Vagina (tissue), 2 donors: Measurements from ENCODE around the gene TTI1.

Experiments used
- POLR2AphosphoS5 ChIP-seq, 2 donors: sonication (generic); formaldehyde crosslinking; IDR thresholded peaks; one replicate each; pipeline ENCODE4 v1.9.0; 2017; ENCODE audit warnings: antibody characterized with exemption in 2 of 2, mild to moderate bottlenecking in 2 of 2, low read depth in 1 of 2; ENCODE audit not compliant: insufficient read depth in 1 of 2
- TF ChIP-seq, protein P1 (sequence below), 3 experiments: fragments of 450-650 bp in 2 of 3; fragments of 200-600 bp in 1 of 3; sonication (generic) in 1 of 3; IDR thresholded peaks; one replicate each; pipeline ENCODE4 v1.5.1; 2017 to 2019; ENCODE audit warnings: antibody characterized with exemption in 3 of 3, mild to moderate bottlenecking in 2 of 3, moderate library complexity in 2 of 3

DNA sequence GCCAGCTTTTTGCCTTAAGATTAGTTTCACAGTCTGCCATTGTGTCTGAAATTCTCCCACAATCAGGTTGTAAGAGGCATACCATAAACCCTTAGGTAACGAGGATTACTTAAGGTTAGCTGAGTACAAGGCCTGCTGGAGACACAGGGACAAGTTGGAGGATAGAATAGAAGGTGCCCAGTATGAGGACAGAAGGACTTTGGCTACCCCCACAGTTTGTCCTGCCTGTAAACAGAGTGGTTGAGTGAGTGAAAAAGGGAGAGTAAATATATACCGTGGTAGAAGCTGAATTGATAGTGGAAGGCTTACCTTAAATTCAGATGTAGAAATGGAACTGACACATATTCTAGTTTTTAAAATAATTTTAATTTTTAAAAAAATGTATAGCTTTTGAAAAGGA is 19.6 kb upstream of the TTI1 start:
- TF ChIP-seq POLR2AphosphoS5 (IDR thresholded peaks at IDR 0.05; ENCODE audit: insufficient read depth in 1 of 2, low read depth in 1 of 2), result no peak
- TF ChIP-seq, protein P1, sequence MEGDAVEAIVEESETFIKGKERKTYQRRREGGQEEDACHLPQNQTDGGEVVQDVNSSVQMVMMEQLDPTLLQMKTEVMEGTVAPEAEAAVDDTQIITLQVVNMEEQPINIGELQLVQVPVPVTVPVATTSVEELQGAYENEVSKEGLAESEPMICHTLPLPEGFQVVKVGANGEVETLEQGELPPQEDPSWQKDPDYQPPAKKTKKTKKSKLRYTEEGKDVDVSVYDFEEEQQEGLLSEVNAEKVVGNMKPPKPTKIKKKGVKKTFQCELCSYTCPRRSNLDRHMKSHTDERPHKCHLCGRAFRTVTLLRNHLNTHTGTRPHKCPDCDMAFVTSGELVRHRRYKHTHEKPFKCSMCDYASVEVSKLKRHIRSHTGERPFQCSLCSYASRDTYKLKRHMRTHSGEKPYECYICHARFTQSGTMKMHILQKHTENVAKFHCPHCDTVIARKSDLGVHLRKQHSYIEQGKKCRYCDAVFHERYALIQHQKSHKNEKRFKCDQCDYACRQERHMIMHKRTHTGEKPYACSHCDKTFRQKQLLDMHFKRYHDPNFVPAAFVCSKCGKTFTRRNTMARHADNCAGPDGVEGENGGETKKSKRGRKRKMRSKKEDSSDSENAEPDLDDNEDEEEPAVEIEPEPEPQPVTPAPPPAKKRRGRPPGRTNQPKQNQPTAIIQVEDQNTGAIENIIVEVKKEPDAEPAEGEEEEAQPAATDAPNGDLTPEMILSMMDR (IDR thresholded peaks at IDR 0.05), result no peak
